Endodermal cell (in vitro differentiated cells): ENCODE results near the gene CAND2. TPM values are rescaled to one million over a fixed set of nuclear protein-coding genes. Genes with fewer than 3 reads are reported as not detected.

Source experiments
- DNase-seq: peaks from one replicate; pipeline ENCODE4 v3.0.0-alpha.2; 2017
- H3K27ac ChIP-seq: 2 replicates; pipeline ENCODE4 v1.5.1; 2013; ENCODE audit warnings: mild to moderate bottlenecking, low read depth, low read length, moderate library complexity
- H3K27me3 ChIP-seq: 2 replicates; pipeline ENCODE4 v1.6.1; 2013; ENCODE audit warnings: mild to moderate bottlenecking, low read length, moderate library complexity; ENCODE audit not compliant: insufficient read depth, control insufficient read depth, poor library complexity, severe bottlenecking
- H3K36me3 ChIP-seq: 2 replicates; pipeline ENCODE4 v1.7.0; 2013; ENCODE audit warnings: mild to moderate bottlenecking, low read length, moderate library complexity; ENCODE audit not compliant: control insufficient read depth, insufficient read depth
- H3K4me1 ChIP-seq: one replicate; pipeline ENCODE4 v1.7.0; 2013; ENCODE audit warnings: low read length; ENCODE audit not compliant: control insufficient read depth, insufficient read depth
- H3K4me3 ChIP-seq: 2 replicates; pipeline ENCODE4 v1.5.1; 2013; ENCODE audit warnings: mild to moderate bottlenecking, low read length, moderate library complexity
- H3K9ac ChIP-seq: 2 replicates; pipeline ENCODE4 v1.6.1; 2013; ENCODE audit warnings: mild to moderate bottlenecking, low read length, moderate library complexity; ENCODE audit not compliant: poor library complexity, severe bottlenecking; ENCODE audit errors: extremely low read depth
- H3K9me3 ChIP-seq: 2 replicates; pipeline ENCODE4 v1.6.1; 2013; ENCODE audit warnings: mild to moderate bottlenecking, low read length, moderate library complexity; ENCODE audit not compliant: control insufficient read depth
- H3K27ac Mint-ChIP-seq: 2 replicates; pipeline ENCODE4 v1.8.0; 2020; ENCODE audit warnings: mixed read lengths
- H3K27me3 Mint-ChIP-seq: 2 replicates; pipeline ENCODE4 v1.8.0; 2021; ENCODE audit warnings: mild to moderate bottlenecking, mixed read lengths; ENCODE audit not compliant: insufficient read depth
- H3K36me3 Mint-ChIP-seq: 2 replicates; pipeline ENCODE4 v1.8.0; 2020; ENCODE audit warnings: low read depth, mixed read lengths
- H3K4me1 Mint-ChIP-seq: 2 replicates; pipeline ENCODE4 v1.8.0; 2020; ENCODE audit warnings: mixed read lengths
- H3K4me3 Mint-ChIP-seq: 2 replicates; pipeline ENCODE4 v1.8.0; 2020; ENCODE audit warnings: mild to moderate bottlenecking, moderate library complexity, mixed read lengths
- H3K9me3 Mint-ChIP-seq: 2 replicates; pipeline ENCODE4 v1.8.0; 2020; ENCODE audit warnings: mild to moderate bottlenecking, mixed read lengths
- WGBS, 2 experiments: methylation state at CpG; one replicate each; pipeline versions ENCODE4 v1.1.5 to v1.1.7; 2013; ENCODE audit warnings: missing lambda C conversion rate in 2 of 2, mixed read lengths in 1 of 2; ENCODE audit not compliant: insufficient coverage in 1 of 2, insufficient read length in 1 of 2; 5-methylcytosine and 5-hydroxymethylcytosine counted together
- total RNA-seq, 2 donors: library from RNA; stranded (reverse); fragmentation: NEBNext Ultra II Directional in 1 of 2; extraction: Animal tissue kit (Norgen Biotek cat#: 25700) in 1 of 2; gene quantifications; 2 replicates in 1 of 2; 3 replicates in 1 of 2; pipeline ENCODE4 v1.2.1, GENCODE V29; 2021
- TF ChIP-seq, protein P1 (sequence below): fragments of 200-600 bp; sonication (generic); conservative IDR thresholded peaks from 2 replicates; pipeline ENCODE4 v1.5.0; 2021; ENCODE audit warnings: antibody characterized with exemption, mild to moderate bottlenecking

Gene CAND2
- total RNA-seq, 2 donors from 2014 or later: 7.8 to 15.0 TPM

DNA sequence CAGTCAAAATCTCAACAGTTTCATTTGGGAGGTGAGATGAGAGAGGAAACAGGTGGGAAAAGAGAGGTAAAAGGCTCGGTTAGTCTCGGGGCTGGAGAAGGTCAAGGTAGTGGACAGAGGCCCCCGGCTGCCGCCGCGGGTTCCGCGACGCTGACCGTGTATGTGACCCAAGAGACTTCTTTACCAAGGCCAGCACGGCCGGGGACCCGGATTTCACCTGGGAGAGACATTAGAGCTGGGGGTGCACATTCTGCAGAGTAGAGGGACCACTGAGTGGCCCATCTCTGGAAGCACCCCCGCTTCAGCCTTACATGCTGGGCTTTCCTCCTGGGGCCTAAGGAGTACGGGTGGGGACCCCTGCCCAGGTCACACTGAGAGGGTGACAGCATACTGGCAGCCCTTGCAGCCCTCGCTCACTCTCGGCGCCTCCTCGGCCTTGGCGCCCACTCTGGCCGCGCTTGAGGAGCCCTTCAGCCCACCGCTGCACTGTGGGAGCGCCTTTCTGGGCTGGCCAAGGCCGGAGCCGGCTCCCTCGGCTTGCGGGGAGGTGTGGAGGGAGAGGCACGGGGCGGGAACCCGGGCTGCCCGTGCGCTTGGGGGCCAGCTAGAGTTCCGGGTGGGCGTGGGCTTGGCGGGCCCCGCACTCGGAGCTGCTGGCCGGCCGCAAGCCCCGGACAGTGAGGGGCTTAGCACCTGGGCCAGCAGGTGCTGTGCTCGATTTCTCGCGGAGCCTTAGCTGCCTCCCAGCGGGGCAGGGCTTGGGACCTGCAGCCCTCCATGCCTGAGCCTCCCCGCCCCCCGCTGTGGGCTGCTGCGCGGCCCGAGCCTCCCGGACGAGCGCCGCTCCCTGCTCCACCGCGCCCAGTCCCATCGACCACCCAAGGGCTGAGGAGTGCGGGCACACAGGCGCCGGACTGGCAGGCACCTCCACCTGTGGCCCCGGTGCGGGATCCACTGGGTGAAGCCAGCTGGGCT, 86.1 kb downstream of the CAND2 start:
- TF ChIP-seq, protein P1, sequence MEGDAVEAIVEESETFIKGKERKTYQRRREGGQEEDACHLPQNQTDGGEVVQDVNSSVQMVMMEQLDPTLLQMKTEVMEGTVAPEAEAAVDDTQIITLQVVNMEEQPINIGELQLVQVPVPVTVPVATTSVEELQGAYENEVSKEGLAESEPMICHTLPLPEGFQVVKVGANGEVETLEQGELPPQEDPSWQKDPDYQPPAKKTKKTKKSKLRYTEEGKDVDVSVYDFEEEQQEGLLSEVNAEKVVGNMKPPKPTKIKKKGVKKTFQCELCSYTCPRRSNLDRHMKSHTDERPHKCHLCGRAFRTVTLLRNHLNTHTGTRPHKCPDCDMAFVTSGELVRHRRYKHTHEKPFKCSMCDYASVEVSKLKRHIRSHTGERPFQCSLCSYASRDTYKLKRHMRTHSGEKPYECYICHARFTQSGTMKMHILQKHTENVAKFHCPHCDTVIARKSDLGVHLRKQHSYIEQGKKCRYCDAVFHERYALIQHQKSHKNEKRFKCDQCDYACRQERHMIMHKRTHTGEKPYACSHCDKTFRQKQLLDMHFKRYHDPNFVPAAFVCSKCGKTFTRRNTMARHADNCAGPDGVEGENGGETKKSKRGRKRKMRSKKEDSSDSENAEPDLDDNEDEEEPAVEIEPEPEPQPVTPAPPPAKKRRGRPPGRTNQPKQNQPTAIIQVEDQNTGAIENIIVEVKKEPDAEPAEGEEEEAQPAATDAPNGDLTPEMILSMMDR: no peak
- H3K9me3 ChIP-seq: no peaks in the 10 kb centered on the region
- no peak overlapping the region for H3K27ac ChIP-seq
- H3K4me3 Mint-ChIP-seq: no peak overlapping the region
- DNase-seq: no peak
- H3K9me3 Mint-ChIP-seq: peaks cover 8% of the 10 kb centered on the region
- peaks cover 9% of the 10 kb centered on the region for H3K27me3 ChIP-seq
- no peak overlapping the region for H3K4me3 ChIP-seq
- no peaks in the 10 kb centered on the region for H3K4me1 ChIP-seq
- H3K36me3 ChIP-seq: no peaks in the 10 kb centered on the region
- WGBS, 2 experiments: 95 to 97% methylated on average over 28 to 62 of the region's 62 CpGs
- peaks cover 35% of the 10 kb centered on the region for H3K27me3 Mint-ChIP-seq
- H3K36me3 Mint-ChIP-seq: no peaks in the 10 kb centered on the region
- H3K9ac ChIP-seq: no peak overlapping the region
- no peak overlapping the region for H3K27ac Mint-ChIP-seq
- peaks cover 9% of the 10 kb centered on the region for H3K4me1 Mint-ChIP-seq

DNA sequence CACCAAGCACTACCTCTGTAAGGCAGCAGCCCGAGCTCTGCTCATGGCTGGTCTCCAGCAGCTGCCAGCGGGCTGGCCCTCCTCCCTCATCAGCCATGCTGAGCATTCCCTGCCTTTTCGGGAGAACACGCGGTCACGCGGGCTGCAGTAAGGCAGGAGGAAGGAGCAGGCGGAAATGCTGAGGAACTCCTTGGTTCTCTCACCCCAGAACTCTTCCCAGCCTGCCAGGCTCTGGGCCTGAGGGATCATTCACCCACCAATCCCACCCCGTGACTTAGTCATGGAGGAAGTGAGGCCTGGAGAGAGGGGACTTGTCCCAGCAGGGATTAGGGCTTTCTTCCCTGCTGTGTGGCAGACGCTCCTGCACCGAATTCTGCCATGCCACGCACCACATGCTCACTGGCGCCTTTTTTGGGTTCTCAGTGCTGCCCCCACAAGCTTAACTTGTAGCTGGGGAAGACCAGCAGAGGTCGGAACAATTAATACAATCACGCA, 87.8 kb downstream of the CAND2 start:
- Mint-ChIP-seq H3K4me1 (peaks cover 1% of the 10 kb centered on the region), H3K27ac (no peak overlapping the region), H3K4me3 (no peak overlapping the region), H3K9me3 (peaks cover 8% of the 10 kb centered on the region), H3K27me3 (peaks cover 50% of the 10 kb centered on the region), H3K36me3 (no peaks in the 10 kb centered on the region)
- no peak overlapping the region for H3K9ac ChIP-seq
- no peak for DNase-seq
- H3K36me3 ChIP-seq: no peaks in the 10 kb centered on the region
- no peaks in the 10 kb centered on the region for H3K9me3 ChIP-seq
- 72 to 79% methylated on average over 6 to 15 of the region's 15 CpGs for WGBS, 2 experiments
- TF ChIP-seq, protein P1: peak; percentile 20
- H3K4me3 ChIP-seq: no peak overlapping the region
- no peak overlapping the region for H3K27ac ChIP-seq
- no peaks in the 10 kb centered on the region for H3K4me1 ChIP-seq
- peaks cover 12% of the 10 kb centered on the region for H3K27me3 ChIP-seq

Other genes with a start within 250 kb of the CAND2 start
- gene MKRN2, start 239.6 kb upstream of the CAND2 start, total RNA-seq: 10 to 100 TPM; 18.8 to 23.3 TPM
- 100 to 1,000 TPM in 1 of 2 donors, 10 to 100 TPM in 1; 95.4 to 116 TPM for gene RAF1, start 132.6 kb upstream of the CAND2 start, total RNA-seq
- gene TMEM40, start 37.4 kb upstream of the CAND2 start, total RNA-seq: not detected
- 1,000 to 10,000 TPM; 1,362 to 1,580 TPM for gene RPL32, start 44.9 kb downstream of the CAND2 start, total RNA-seq